A172 (cell line): ENCODE measurements around the gene NXF3. TPM values are rescaled to one million over a fixed set of nuclear protein-coding genes. Genes with fewer than 3 reads are reported as not detected.
"Not testable (repeated sequence)": the region's sequence is repeated elsewhere in the genome, so short reads cannot be mapped to it uniquely, and the experiment has no call there.

ENCODE experiments used
- DNase-seq: peaks from one replicate; pipeline ENCODE4 v3.0.0-alpha.2; 2015; ENCODE audit warnings: low spot score
- total RNA-seq: library from RNA; depleted of rRNA; stranded (reverse); fragments of >200 nt; shearing (Covaris generic); gene quantifications from 2 replicates; pipeline ENCODE4 v1.2.3, GENCODE V29; 2014; rRNA removed

Gene NXF3
- total RNA-seq, 1 experiment from 2014 or later: 1.6 TPM

GRCh38 chrX:103051260-103051789 lies 41.6 kb downstream of the NXF3 start:
- no peak for DNase-seq

GRCh38 chrX:103033371-103033770 lies 59.6 kb downstream of the NXF3 start:
- not testable (repeated sequence) for DNase-seq

Other genes with a start within 250 kb of the NXF3 start
- gene RAB40AL, start 155.9 kb downstream of the NXF3 start, total RNA-seq: not detected in 2 replicates
- gene BEX1, start 29.0 kb downstream of the NXF3 start, total RNA-seq: 22.1 and 35.8 TPM in 2 replicates
- gene BEX4, start 122.0 kb upstream of the NXF3 start, total RNA-seq: 1.2 TPM in 1 of 2 replicates, not detected in the other
- 60.7 and 64.9 TPM in 2 replicates for gene TCEAL8, start 162.0 kb upstream of the NXF3 start, total RNA-seq
- gene TCEAL5, start 183.6 kb upstream of the NXF3 start, total RNA-seq: not detected in 2 replicates
- 0.76 and 2.6 TPM in 2 replicates for gene BEX2, start 217.8 kb upstream of the NXF3 start, total RNA-seq
- 16.6 and 29.0 TPM in 2 replicates for gene TCEAL7, start 237.1 kb upstream of the NXF3 start, total RNA-seq